Coronary artery (tissue), 2 donors: ENCODE measurements around the gene TMEM14B.
"Not testable (repeated sequence)": the region's sequence is repeated elsewhere in the genome, so short reads cannot be mapped to it uniquely, and the experiment has no call there.

Experiments
- DNase-seq: peaks from one replicate; pipeline ENCODE4 v3.0.0-alpha.2; 2017; ENCODE audit warnings: low spot score
- H3K27ac ChIP-seq, 2 donors: fragments of 200-600 bp; sonication (generic); one replicate each; pipeline ENCODE4 v1.5.1; 2016 to 2019
- H3K4me3 ChIP-seq: fragments of 200-600 bp; sonication (generic); 2 replicates; pipeline ENCODE4 v1.5.1; 2016; ENCODE audit warnings: mild to moderate bottlenecking, moderate library complexity
- CTCF ChIP-seq: fragments of 200-600 bp; sonication (generic); IDR thresholded peaks from one replicate; pipeline ENCODE4 v1.5.1; 2019; ENCODE audit warnings: antibody characterized with exemption

Gene TMEM14B

GRCh38 chr6:10733151-10733715 is 14.4 kb upstream of the TMEM14B start:
- no peak for TF ChIP-seq CTCF
- DNase-seq = no peak
- Histone ChIP-seq H3K4me3 (no peak overlapping the region), H3K27ac (no peak overlapping the region)

- no peak overlapping the region for H3K27ac ChIP-seq
- no peak overlapping the region for H3K4me3 ChIP-seq
- no peak for DNase-seq
- no peak for TF ChIP-seq CTCF
These were observed 13.7 kb upstream of the TMEM14B start for GRCh38 chr6:10733863-10734262.

- TF ChIP-seq CTCF = no peak
- Histone ChIP-seq H3K4me3 (no peak overlapping the region), H3K27ac (no peak overlapping the region)
- DNase-seq = no peak
These were observed 10.9 kb upstream of the TMEM14B start for GRCh38 chr6:10736731-10737130.

- DNase-seq = peak; percentile 26
- Histone ChIP-seq H3K27ac (no peak overlapping the region), H3K4me3 (no peak overlapping the region)
- TF ChIP-seq CTCF = no peak
These were observed 7.5 kb upstream of the TMEM14B start for GRCh38 chr6:10740061-10740460.

- DNase-seq = peak; percentile 11
- H3K27ac ChIP-seq, H3K4me3 ChIP-seq: not testable (repeated sequence)
These were observed 6.0 kb upstream of the TMEM14B start for GRCh38 chr6:10741643-10742042.

GRCh38 chr6:10742251-10742650 is 5.4 kb upstream of the TMEM14B start:
- TF ChIP-seq CTCF = no peak
- Histone ChIP-seq H3K27ac (no peak overlapping the region), H3K4me3 (no peak overlapping the region)
- no peak for DNase-seq

- no peak overlapping the region for H3K4me3 ChIP-seq
- TF ChIP-seq CTCF = no peak
- H3K27ac ChIP-seq = no peak overlapping the region
- no peak for DNase-seq
These were observed 4.1 kb upstream of the TMEM14B start for GRCh38 chr6:10743515-10743914.

GRCh38 chr6:10745116-10745515 is 2.5 kb upstream of the TMEM14B start:
- no peak for DNase-seq
- Histone ChIP-seq H3K27ac (no peak overlapping the region), H3K4me3 (no peak overlapping the region)
- TF ChIP-seq CTCF = no peak
